Smooth muscle cell (in vitro differentiated cells): ENCODE measurements around the gene BOLL. TPM values are rescaled to one million over a fixed set of nuclear protein-coding genes. Genes with fewer than 3 reads are reported as not detected.
"Not testable (repeated sequence)": the region's sequence is repeated elsewhere in the genome, so short reads cannot be mapped to it uniquely, and the experiment has no call there.

Experiments used
- DNase-seq: peaks from one replicate; lab custom pipeline; 2025; ENCODE audit not compliant: unreplicated experiment; lab: John Stamatoyannopoulos, UW
- H2AFZ ChIP-seq: fragments of 200-600 bp; sonication (generic); 2 replicates; pipeline ENCODE4 v1.6.0; 2016; ENCODE audit warnings: antibody characterized with exemption, low read depth, mild to moderate bottlenecking
- H3F3A ChIP-seq: fragments of 200-600 bp; sonication (generic); 2 replicates; pipeline ENCODE4 v1.6.0; 2017; ENCODE audit warnings: antibody characterized with exemption, low read depth
- H3K27ac ChIP-seq: fragments of 200-600 bp; sonication (generic); 2 replicates; pipeline ENCODE4 v1.5.1; 2016; ENCODE audit warnings: low read depth, mild to moderate bottlenecking
- H3K27me3 ChIP-seq: fragments of 200-600 bp; sonication (generic); 2 replicates; pipeline ENCODE4 v1.6.1; 2016; ENCODE audit warnings: low read depth, mild to moderate bottlenecking
- H3K36me3 ChIP-seq: fragments of 200-600 bp; sonication (generic); 2 replicates; pipeline ENCODE4 v1.5.1; 2016; ENCODE audit warnings: low read depth
- H3K4me1 ChIP-seq: fragments of 200-600 bp; sonication (generic); 2 replicates; pipeline ENCODE4 v1.5.1; 2016; ENCODE audit warnings: low read depth
- H3K4me2 ChIP-seq: fragments of 200-600 bp; sonication (generic); 2 replicates; pipeline ENCODE4 v1.6.0; 2016; ENCODE audit warnings: mild to moderate bottlenecking
- H3K4me3 ChIP-seq: fragments of 200-600 bp; sonication (generic); 2 replicates; pipeline ENCODE4 v1.5.1; 2016; ENCODE audit warnings: mild to moderate bottlenecking
- H3K79me2 ChIP-seq: fragments of 200-600 bp; sonication (generic); 2 replicates; pipeline ENCODE4 v1.6.0; 2016; ENCODE audit warnings: low read depth, mild to moderate bottlenecking
- H3K9ac ChIP-seq: fragments of 200-600 bp; sonication (generic); 2 replicates; pipeline ENCODE4 v1.6.0; 2016; ENCODE audit warnings: low read depth
- H3K9me3 ChIP-seq: fragments of 200-600 bp; sonication (generic); replicated peaks from 2 replicates; pipeline ENCODE4 v1.5.1; 2016; ENCODE audit warnings: low read depth
- H4K20me1 ChIP-seq: fragments of 200-600 bp; sonication (generic); 2 replicates; pipeline ENCODE4 v1.6.0; 2016; ENCODE audit warnings: low read depth
- WGBS: methylation state at CpG from one replicate; pipeline ENCODE4 v1.1.7; 2016; ENCODE audit warnings: low lambda C conversion rate; 5-methylcytosine and 5-hydroxymethylcytosine counted together
- polyA plus RNA-seq: library from polyadenylated mRNA; unstranded; fragments of >200 nt; fragmentation: Nextera tagmentation; extraction: Ambion mirVana; gene quantifications from 2 replicates; pipeline ENCODE4 v1.2.1, GENCODE V29; 2016
- total RNA-seq: library from RNA; depleted of rRNA; stranded (reverse); fragments of >200 nt; gene quantifications from 2 replicates; pipeline ENCODE4 v1.2.3, GENCODE V29; 2014
- TF ChIP-seq, protein P1 (sequence below): fragments of 200-600 bp; sonication (generic); IDR thresholded peaks from 2 replicates; pipeline ENCODE4 v1.5.1; 2017; ENCODE audit warnings: borderline replicate concordance, mild to moderate bottlenecking, antibody characterized with exemption; ENCODE audit not compliant: insufficient read depth, poor library complexity, severe bottlenecking

Gene BOLL
- total and polyA plus RNA-seq, 2 experiments from 2014 or later: not detected

DNA sequence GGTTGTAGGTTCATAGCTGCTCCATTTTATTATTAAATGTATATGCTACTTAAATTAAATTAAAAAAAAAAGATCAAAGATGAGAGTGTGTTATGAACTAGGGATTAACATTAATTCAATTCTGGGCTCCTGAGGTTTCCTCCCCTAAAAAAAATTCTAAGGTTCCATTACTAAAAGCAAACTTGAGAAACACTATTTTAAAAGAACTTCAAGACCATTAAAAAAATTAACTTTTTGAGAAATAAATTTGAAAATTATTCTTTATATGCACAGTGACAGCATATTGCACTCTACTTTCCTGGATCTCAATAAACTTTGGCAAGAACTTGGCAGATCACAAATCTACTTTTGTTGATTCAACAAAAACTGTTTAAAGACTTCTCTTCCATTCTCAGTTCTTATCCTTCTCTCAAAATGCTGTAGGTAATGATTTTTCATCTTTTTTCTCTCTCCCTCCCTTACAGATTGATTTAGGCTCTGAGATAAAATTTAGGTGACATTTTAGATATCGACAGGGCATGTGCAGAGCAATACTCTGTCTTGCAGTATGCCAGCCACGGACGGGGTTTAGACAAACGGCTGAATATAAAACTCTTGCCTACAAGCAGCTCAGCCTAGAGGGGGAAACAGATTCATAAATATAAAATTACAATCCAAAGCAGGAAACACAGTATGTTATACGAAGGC lies 80.5 kb downstream of the BOLL start:
- no peaks in the 10 kb centered on the region for H3F3A ChIP-seq
- H3K9me3 ChIP-seq: no peaks in the 10 kb centered on the region
- H4K20me1 ChIP-seq: no peaks in the 10 kb centered on the region
- H3K36me3 ChIP-seq: no peaks in the 10 kb centered on the region
- peak overlapping the region; percentile 83 for H3K4me3 ChIP-seq
- H2AFZ ChIP-seq: peak overlapping the region; percentile 99
- no peak for DNase-seq
- no peaks in the 10 kb centered on the region for H3K27me3 ChIP-seq
- H3K4me1 ChIP-seq: peaks cover 33% of the 10 kb centered on the region
- peak overlapping the region; percentile 74 for H3K9ac ChIP-seq
- WGBS: 1% methylated on average over 5 of the region's 5 CpGs
- H3K79me2 ChIP-seq: peaks cover 29% of the 10 kb centered on the region
- peak overlapping the region; percentile 72 for H3K27ac ChIP-seq
- TF ChIP-seq, protein P1, sequence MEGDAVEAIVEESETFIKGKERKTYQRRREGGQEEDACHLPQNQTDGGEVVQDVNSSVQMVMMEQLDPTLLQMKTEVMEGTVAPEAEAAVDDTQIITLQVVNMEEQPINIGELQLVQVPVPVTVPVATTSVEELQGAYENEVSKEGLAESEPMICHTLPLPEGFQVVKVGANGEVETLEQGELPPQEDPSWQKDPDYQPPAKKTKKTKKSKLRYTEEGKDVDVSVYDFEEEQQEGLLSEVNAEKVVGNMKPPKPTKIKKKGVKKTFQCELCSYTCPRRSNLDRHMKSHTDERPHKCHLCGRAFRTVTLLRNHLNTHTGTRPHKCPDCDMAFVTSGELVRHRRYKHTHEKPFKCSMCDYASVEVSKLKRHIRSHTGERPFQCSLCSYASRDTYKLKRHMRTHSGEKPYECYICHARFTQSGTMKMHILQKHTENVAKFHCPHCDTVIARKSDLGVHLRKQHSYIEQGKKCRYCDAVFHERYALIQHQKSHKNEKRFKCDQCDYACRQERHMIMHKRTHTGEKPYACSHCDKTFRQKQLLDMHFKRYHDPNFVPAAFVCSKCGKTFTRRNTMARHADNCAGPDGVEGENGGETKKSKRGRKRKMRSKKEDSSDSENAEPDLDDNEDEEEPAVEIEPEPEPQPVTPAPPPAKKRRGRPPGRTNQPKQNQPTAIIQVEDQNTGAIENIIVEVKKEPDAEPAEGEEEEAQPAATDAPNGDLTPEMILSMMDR: no peak
- peak overlapping the region; percentile 89 for H3K4me2 ChIP-seq

DNA sequence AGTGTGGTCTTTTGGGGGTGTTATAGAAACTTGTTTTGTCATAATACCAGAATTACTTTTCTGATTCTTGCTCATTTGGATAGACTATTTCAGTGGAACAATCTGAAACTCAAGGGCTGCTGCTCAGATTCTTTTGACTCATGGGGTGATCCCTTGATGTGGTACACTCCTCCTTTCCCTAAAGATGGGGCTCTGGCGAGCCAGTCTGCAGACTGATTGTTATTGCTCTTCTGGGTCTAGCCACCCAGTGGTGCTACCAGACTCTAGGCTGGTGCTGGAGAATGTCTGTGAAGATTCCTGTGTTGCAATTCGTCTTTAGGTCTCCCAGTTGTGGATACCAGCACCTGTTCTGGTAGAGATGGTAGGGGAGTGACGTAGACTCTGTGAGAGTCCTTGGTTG lies 84.2 kb downstream of the BOLL start:
- no peak for DNase-seq
- no peaks in the 10 kb centered on the region for H3F3A ChIP-seq
- H3K36me3 ChIP-seq: no peaks in the 10 kb centered on the region
- WGBS: 92% methylated on average over 3 of the region's 3 CpGs
- no peaks in the 10 kb centered on the region for H4K20me1 ChIP-seq
- no peak overlapping the region for H3K27ac ChIP-seq
- no peak overlapping the region for H3K4me3 ChIP-seq
- peaks cover 5% of the 10 kb centered on the region for H3K4me1 ChIP-seq
- peaks cover 1% of the 10 kb centered on the region for H3K79me2 ChIP-seq
- TF ChIP-seq, protein P1: no peak
- H3K4me2 ChIP-seq: no peak overlapping the region
- no peak overlapping the region for H2AFZ ChIP-seq
- no peaks in the 10 kb centered on the region for H3K9me3 ChIP-seq
- no peaks in the 10 kb centered on the region for H3K27me3 ChIP-seq
- H3K9ac ChIP-seq: no peak overlapping the region

DNA sequence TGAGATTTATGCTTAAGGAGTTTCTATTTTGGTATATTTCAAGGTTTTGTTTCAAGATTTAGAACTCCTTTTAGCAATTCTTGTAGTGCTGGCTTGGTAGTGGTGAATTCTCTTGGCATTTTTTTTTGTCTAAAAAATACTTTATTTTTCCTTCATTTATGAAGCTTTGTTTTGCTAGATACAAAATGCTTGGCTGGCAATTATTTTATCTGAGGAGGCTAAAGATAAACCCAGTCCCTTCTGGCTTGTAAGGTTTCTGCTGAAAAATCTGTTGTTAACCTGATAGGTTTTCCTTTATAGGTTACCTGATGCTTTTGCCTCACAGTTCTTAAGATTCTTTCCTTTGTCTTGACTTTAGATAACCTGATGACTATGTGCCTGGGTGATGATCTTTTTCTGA lies 85.4 kb downstream of the BOLL start:
- not testable (repeated sequence) for H2AFZ ChIP-seq, H3K27me3 ChIP-seq, H3K4me3 ChIP-seq, H3K4me2 ChIP-seq, H3K27ac ChIP-seq, H3K4me1 ChIP-seq, H3K36me3 ChIP-seq, H3K9ac ChIP-seq, H3K9me3 ChIP-seq, H3F3A ChIP-seq, H3K79me2 ChIP-seq, H4K20me1 ChIP-seq, DNase-seq

DNA sequence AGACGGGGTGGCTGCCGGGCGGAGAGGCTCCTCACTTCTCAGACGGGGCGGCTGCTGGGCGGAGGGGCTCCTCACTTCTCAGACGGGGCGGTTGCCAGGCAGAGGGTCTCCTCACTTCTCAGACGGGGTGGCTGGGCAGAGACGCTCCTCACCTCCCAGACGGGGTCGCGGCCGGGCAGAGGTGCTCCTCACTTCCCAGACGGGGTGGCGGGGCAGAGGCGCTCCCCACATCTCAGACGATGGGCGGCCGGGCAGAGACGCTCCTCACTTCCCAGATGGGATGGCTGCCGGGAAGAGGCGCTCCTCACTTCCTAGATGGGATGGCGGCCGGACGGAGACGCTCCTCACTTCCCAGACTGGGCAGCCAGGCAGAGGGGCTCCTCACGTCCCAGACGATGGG lies 88.5 kb downstream of the BOLL start:
- not testable (repeated sequence) for H3K4me1 ChIP-seq, DNase-seq, H3K9me3 ChIP-seq, H2AFZ ChIP-seq, H3K27me3 ChIP-seq, H3K79me2 ChIP-seq, H4K20me1 ChIP-seq, H3F3A ChIP-seq, H3K27ac ChIP-seq, H3K4me3 ChIP-seq, H3K4me2 ChIP-seq, H3K9ac ChIP-seq, H3K36me3 ChIP-seq
- 89% methylated on average over 15 of the region's 29 CpGs for WGBS

DNA sequence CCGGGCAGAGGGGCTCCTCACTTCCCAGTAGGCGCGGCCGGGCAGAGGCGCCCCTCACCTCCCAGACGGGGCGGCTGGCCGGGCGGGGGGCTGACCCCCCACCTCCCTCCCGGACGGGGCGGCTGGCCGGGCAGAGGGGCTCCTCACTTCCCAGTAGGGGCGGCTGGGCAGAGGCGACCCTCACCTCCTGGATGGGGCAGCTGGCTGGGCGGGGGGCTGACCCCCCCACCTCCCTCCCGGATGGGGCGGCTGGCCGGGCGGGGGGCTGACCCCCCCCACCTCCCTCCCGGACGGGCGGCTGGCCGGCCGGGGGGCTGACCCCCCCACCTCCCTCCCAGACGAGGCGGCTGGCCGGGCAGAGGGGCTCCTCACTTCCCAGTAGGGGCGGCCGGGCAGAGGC lies 89.1 kb downstream of the BOLL start:
- 91% methylated on average over 9 of the region's 30 CpGs for WGBS

DNA sequence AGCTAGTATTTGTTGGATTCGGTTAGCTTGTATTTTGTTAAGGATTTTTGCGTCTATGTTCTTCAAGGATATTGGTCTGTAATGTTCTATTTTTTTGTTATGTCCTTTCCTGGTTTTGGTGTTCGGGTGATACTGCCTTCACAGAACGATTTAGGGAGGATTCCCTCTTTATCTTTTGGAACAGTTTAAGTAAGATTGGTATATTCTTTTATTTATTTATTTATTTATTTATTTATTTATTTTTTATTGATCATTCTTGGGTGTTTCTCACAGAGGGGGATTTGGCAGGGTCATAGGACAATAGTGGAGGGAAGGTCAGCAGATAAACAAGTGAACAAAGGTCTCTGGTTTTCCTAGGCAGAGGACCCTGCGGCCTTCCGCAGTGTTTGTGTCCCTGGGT lies 89.9 kb downstream of the BOLL start:
- WGBS: 94% methylated on average over 4 of the region's 6 CpGs
- not testable (repeated sequence) for H3F3A ChIP-seq, H3K4me3 ChIP-seq, H3K9ac ChIP-seq, H4K20me1 ChIP-seq, H3K36me3 ChIP-seq, H2AFZ ChIP-seq, H3K9me3 ChIP-seq, H3K27me3 ChIP-seq, H3K27ac ChIP-seq, H3K79me2 ChIP-seq, H3K4me2 ChIP-seq, DNase-seq, H3K4me1 ChIP-seq

More for the DNA sequence above, 89.1 kb downstream of the BOLL start:
- not testable (repeated sequence) for H4K20me1 ChIP-seq, DNase-seq, H3K79me2 ChIP-seq, H3K27me3 ChIP-seq, H3K27ac ChIP-seq, H3F3A ChIP-seq, H3K9me3 ChIP-seq, H2AFZ ChIP-seq, H3K36me3 ChIP-seq, H3K9ac ChIP-seq, H3K4me2 ChIP-seq, H3K4me3 ChIP-seq, H3K4me1 ChIP-seq
